ENCODE data around the gene EIF4G3. TPM values are rescaled to one million over a fixed set of nuclear protein-coding genes. Genes with fewer than 3 reads are reported as not detected.
A peak's percentile ranks its signal among the peaks of the same experiment; 100 is the strongest.
"Not testable (repeated sequence)": the region's sequence is repeated elsewhere in the genome, so short reads cannot be mapped to it uniquely, and the experiment has no call there.

The EIF4G3 gene
- total RNA-seq, 1 donor from 2014 or later: 33.9 TPM

DNA sequence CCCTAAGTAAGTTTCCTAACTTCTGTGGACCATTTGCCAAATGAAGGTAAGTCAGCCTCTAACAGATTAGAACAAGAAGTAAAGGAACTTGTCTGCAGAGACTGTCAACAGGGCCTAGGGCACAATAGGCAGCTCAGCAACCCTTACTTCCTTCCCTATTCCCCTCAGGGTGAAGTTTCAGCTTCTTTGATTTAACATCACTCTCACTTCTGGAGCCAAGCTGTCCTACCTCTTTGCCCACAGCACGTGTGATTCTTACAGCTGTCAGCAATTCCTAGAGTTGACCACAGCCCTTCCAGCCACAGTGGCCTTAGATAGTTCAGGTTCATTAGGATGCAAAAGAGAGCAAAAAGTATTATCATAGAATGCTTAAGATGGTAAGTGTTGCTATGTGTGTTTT is 7.6 kb upstream of the EIF4G3 start:
- TF ChIP-seq, protein P1, sequence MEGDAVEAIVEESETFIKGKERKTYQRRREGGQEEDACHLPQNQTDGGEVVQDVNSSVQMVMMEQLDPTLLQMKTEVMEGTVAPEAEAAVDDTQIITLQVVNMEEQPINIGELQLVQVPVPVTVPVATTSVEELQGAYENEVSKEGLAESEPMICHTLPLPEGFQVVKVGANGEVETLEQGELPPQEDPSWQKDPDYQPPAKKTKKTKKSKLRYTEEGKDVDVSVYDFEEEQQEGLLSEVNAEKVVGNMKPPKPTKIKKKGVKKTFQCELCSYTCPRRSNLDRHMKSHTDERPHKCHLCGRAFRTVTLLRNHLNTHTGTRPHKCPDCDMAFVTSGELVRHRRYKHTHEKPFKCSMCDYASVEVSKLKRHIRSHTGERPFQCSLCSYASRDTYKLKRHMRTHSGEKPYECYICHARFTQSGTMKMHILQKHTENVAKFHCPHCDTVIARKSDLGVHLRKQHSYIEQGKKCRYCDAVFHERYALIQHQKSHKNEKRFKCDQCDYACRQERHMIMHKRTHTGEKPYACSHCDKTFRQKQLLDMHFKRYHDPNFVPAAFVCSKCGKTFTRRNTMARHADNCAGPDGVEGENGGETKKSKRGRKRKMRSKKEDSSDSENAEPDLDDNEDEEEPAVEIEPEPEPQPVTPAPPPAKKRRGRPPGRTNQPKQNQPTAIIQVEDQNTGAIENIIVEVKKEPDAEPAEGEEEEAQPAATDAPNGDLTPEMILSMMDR (IDR thresholded peaks at IDR 0.05; ENCODE audit: borderline replicate concordance): no peak

GRCh38 chr1:21182181-21182731 is 5.6 kb upstream of the EIF4G3 start:
- intact Hi-C loops (cut with micrococcal nuclease): no loop called here
- TF ChIP-seq, protein P1 (IDR thresholded peaks at IDR 0.05; ENCODE audit: borderline replicate concordance): no peak
- Histone ChIP-seq H3K36me3 (no peaks in the 10 kb centered on the region), H3K27ac (replicated peaks) (no peak overlapping the region), H3K9me3 (replicated peaks) (no peaks in the 10 kb centered on the region), H3K27me3 (ENCODE audit: low read depth) (no peaks in the 10 kb centered on the region), H3K4me3 (no peak overlapping the region), H3K4me1 (peaks cover 3% of the 10 kb centered on the region)
- no peak for DNase-seq

More for the DNA sequence above, 7.6 kb upstream of the EIF4G3 start:
- no peak for DNase-seq
- Histone ChIP-seq H3K4me1 (no peaks in the 10 kb centered on the region), H3K27ac (replicated peaks) (no peak overlapping the region), H3K27me3 (ENCODE audit: low read depth) (no peaks in the 10 kb centered on the region), H3K4me3 (no peak overlapping the region), H3K9me3 (replicated peaks) (no peaks in the 10 kb centered on the region), H3K36me3 (no peaks in the 10 kb centered on the region)
- intact Hi-C loops (cut with micrococcal nuclease): no loop called here

DNA sequence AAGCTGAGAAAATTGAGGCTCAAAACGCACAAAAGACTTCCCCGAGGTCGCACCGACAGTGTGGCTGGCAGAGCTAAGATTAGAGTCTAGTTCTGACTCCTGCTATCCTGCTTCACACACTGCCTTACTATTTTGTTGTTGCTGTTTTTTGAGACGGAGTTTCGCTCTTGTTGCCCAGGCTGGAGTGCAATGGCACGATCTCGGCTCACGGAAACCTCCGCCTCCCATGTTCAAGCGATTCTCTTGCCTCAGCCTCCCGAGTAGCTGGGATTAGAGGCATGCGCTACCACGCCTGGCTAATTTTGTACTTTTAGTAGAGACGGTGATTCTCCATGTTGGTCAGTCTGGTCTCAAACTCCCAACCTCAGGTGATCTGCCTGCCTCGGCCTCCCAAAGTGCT is 1.6 kb upstream of the EIF4G3 start:
- H3K27me3 ChIP-seq (ENCODE audit: low read depth); H3K36me3 ChIP-seq; DNase-seq; H3K9me3 ChIP-seq (replicated peaks); H3K27ac ChIP-seq (replicated peaks); H3K4me3 ChIP-seq; intact Hi-C loops (cut with micrococcal nuclease): not testable (repeated sequence)
- peaks cover 29% of the 10 kb centered on the region for H3K4me1 ChIP-seq

DNA sequence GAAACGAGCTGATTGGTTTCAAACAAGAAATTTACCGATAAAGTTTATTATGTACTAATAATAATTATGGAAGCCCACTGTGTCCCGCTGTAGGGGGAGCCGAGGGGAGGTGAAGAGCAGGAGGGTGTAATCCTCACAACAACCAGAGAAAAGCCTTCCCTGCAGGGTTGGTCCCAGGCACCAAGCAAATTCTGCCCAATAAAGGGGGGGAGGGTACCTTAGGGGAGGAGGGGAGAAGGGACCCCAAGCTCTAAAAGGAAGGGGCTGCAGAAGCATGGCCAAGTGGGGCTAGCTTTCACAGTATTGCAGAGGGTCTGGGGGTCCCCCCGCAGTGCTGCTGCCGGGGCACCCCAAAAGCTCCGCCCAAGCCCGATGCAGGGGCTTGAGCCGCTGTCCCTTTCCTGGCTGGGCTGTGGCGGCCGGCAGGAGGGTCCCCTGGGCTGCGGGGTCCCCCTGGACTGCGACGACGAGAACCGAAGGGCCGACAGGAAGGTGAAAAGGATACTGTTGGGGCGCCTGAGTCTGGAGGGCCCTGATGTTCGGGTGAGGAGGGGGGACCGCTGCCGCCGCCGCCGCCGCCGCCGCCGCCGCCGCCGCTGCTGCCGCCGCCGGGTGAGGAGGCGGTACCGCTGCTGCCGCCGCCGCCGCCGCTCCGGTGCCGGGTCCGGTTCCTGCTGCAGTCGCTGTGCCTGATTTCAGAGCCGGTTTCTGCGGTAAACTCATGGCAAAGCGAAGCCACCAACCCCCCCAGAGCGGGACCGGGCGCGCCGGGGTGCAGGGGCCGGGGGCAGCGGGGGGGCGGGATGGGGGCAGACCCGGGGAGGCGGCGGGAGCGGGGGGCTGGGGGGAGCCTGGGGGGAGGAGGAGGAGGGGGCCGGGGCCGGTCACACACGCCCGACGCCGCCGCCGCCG is 771 bp downstream of the EIF4G3 start:
- Histone ChIP-seq H3K27ac (replicated peaks) (peak overlapping the region; percentile 95), H3K9me3 (replicated peaks) (no peaks in the 10 kb centered on the region), H3K4me1 (peaks cover 45% of the 10 kb centered on the region), H3K27me3 (ENCODE audit: low read depth) (no peaks in the 10 kb centered on the region), H3K36me3 (no peaks in the 10 kb centered on the region), H3K4me3 (peak overlapping the region; percentile 94)
- intact Hi-C loops (cut with micrococcal nuclease): no loop called here
- DNase-seq: peak; percentile 36
- TF ChIP-seq, protein P1 (IDR thresholded peaks at IDR 0.05; ENCODE audit: borderline replicate concordance): no peak

- Histone ChIP-seq H3K9me3 (replicated peaks) (no peaks in the 10 kb centered on the region), H3K4me1 (peaks cover 51% of the 10 kb centered on the region), H3K4me3 (peak overlapping the region; percentile 94), H3K27me3 (ENCODE audit: low read depth) (no peaks in the 10 kb centered on the region), H3K27ac (replicated peaks) (peak overlapping the region; percentile 95), H3K36me3 (no peaks in the 10 kb centered on the region)
- intact Hi-C loops (cut with micrococcal nuclease): no loop called here
- TF ChIP-seq, protein P1 (IDR thresholded peaks at IDR 0.05; ENCODE audit: borderline replicate concordance): no peak
- DNase-seq: peak; percentile 43
Measured at GRCh38 chr1:21175324-21175669, 1.4 kb downstream of the EIF4G3 start.
